GM21367 (cell line): ENCODE data around the gene SSH2.
"Not testable (repeated sequence)": the region's sequence is repeated elsewhere in the genome, so short reads cannot be mapped to it uniquely, and the experiment has no call there.

Experiments used
- ATAC-seq: cut with Tn5 transposase; IDR thresholded peaks from one replicate; pipeline ENCODE4 v1.9.1; 2021; ENCODE audit not compliant: unreplicated experiment

The SSH2 gene

DNA sequence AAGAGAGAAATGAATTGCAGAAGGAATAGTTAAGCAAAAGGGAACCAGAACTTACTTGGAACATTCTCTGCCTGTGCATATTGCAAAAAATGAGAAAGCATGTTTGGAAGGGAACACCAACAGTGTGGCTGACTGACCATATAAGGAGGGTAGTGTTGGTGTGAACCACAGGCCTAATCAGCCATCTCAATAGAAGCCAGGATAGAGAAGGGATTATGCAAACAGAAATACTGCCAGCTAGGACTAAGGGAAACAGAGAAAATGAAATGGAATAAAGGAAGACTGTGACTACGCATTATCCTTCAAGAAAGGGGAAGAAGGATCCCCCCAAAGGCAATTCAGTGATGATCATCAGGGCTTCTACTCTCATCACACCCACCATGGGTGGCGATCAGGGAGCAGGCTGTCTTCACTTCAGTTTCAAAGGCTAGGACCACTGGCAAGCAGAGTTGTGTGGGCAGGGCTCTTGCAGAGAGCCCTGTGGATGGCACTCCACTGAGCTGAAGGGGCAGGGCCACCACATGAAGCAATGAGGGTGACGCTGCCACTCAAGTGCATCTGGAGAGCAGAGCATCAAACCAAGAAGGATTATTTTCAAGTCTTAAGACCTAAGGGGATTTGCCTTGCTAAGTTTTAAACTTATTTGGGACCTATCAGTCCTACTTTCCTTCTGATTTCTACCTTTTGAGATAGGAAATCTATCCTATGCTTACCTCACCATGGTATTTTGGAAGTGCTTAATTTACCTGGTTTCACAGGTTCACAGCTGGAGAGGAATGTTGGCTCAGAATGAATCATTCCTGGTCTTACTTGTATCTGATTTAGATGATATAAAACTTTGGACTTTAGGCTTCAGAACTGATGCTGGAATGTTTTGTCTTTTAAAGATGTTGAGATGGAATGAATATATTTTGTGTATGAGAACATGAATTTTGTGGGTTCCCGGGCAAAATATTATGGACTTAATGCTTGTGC is 140.5 kb downstream of the SSH2 start:
- ATAC-seq = no peak

- ATAC-seq = no peak
Observed at GRCh38 chr17:29787995-29788394, 142.0 kb downstream of the SSH2 start.

DNA sequence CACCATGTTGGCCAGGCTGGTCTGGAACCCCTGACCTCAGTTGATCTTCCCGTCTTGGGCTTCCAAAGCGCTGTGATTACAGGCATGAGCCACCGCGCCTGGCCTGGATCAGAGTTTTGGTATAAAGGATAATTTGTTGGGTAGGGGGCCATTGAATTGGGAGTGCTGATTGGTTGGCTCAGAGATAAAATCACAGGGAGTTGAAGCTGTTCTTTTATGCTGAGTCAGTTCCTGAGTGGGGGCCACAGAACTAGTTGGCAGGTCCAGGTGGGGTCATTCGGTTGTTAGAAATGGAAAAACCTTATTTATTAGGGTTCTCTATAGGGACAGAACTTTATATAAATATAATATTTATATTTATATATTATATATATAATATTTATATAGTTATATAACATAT is 147.1 kb downstream of the SSH2 start:
- ATAC-seq = no peak

GRCh38 chr17:29779812-29780190 is 150.2 kb downstream of the SSH2 start:
- not testable (repeated sequence) for ATAC-seq

GRCh38 chr17:29778956-29779811 is 150.8 kb downstream of the SSH2 start:
- ATAC-seq = no peak

GRCh38 chr17:29777663-29778062 is 152.4 kb downstream of the SSH2 start:
- no peak for ATAC-seq

DNA sequence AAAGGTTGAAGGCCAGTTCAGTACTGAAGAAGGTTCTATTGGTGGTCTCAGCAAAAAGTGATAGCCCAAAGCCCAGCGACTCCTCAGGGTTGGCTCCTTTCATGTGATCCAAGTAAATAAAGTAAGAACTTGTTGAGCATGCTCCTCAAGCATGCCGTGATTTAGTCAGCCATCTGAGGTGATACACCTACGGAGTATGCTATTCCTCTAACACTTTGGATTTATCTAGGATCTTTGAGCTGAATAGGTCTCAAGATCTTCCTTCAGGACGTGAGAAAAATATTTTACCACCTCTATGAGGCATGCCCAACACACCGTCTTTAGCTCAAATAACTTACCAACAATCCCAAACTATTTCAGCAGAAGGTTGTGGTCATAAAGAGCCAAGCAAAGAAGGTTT is 154.0 kb downstream of the SSH2 start:
- ATAC-seq = no peak

DNA sequence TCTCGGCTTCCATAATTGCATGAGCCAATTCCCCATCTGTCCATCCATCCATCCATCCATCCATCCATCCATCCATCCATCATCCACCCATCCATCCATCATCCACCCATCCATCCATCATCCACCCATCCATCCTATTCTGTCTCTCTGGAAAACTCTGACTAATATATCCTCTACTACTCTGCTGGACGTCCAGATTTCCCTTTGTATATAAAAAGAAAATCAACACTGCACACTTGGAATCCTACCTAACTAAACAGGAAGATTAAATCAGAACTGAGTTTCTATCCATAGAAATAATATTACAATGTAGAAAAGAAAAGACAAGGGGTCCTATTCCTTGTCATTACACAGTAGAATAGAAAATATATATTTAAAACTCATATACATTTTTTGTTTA is 157.0 kb downstream of the SSH2 start:
- no peak for ATAC-seq

DNA sequence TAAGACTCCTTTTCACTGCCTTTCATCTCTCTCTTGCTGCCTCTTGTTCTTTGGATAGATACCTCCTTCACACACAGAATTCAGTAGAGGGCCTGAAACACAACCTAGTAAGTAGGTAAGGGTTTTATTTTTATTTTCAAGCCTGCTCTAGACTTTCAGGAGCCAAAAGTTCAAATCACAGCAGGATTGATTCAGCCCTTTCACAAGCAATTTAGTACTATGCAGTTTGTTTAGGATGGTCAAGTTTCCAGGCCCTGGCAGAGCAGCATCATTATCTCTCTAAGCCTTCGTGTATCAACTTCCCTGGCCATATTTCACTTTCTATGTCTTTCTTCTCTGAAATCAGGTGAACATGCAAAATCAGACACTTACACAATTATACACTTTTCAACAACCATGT is 158.5 kb downstream of the SSH2 start:
- no peak for ATAC-seq

GRCh38 chr17:29769225-29769624 is 160.8 kb downstream of the SSH2 start:
- ATAC-seq = no peak

- ATAC-seq = no peak
Observed at GRCh38 chr17:29766796-29767327, 163.2 kb downstream of the SSH2 start.

GRCh38 chr17:29764748-29765147 is 165.3 kb downstream of the SSH2 start:
- ATAC-seq = no peak

DNA sequence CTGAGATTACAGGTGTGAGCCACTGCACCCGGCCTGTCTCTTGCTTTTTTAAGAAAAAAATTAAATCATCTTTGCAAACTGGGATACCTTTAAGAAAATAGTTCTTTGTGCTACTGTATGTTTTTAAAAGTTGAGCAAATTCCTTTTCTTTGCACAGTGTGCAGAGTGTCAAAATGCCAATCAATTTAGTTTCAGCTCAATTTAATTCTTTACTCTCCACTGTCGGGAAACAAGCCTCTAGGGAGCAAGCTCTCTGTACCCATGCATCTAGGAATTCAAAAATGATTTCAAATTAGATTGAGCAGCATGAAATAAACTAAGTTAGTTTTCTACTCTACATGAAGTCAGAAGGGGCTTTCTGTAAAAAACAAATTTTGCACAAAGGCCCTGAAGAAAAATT is 165.8 kb downstream of the SSH2 start:
- no peak for ATAC-seq

GRCh38 chr17:29763273-29763672 is 166.8 kb downstream of the SSH2 start:
- ATAC-seq = no peak

GRCh38 chr17:29761040-29761761 is 168.8 kb downstream of the SSH2 start:
- peak; percentile 60 for ATAC-seq

DNA sequence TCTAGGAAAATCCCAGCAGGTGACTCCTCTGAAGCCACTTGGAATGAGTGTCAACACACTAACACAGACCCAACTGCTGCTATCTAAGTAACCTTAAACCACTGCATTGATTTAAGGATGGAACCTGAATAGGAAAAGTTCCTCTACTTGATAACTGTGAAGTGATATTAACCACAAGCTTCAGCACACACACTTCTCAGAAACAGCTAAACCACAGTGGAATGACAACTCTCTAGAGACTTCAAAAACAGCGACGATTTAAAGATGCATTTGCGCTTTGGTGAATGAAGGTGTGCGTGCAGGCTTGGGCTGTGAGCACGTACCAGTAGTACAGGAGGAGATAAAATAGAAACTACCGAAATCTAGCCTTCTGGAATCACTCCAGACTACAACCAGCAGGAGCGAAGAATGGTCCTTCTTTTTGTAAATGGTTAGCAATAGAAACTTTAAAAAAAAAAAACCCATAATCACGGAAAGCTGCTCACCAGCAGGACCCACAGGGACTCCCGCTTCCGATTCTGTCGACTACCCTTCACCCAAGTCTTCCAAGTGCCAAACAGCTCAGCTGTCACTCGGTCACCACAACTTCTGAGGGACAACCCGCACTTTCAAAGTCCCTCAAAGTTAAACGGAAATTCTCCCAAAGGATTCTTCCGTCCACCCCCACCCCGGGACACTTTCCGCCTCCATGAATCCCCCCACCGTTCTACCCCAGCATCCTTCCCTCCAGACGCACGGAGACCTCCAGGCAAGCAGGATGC is 169.6 kb downstream of the SSH2 start:
- ATAC-seq = peak; percentile 38

DNA sequence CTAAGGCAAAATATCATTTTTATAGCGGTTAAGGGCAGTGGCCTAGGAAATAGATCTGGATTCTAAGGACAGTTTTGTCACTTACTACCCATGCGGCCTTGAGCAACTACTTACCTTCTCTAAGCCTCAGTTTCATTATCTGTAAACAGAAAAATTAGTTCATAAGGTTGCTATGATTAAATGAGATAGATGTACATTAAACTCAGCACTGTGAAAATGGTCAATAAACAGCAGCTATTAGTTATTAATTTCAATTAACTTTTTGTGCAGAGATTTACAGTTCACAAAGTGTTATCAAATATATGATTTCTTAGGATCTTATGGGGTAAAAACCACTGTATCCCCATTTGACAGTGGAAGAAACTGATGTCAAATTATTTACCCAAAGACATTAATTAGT is 171.8 kb downstream of the SSH2 start:
- ATAC-seq = no peak

DNA sequence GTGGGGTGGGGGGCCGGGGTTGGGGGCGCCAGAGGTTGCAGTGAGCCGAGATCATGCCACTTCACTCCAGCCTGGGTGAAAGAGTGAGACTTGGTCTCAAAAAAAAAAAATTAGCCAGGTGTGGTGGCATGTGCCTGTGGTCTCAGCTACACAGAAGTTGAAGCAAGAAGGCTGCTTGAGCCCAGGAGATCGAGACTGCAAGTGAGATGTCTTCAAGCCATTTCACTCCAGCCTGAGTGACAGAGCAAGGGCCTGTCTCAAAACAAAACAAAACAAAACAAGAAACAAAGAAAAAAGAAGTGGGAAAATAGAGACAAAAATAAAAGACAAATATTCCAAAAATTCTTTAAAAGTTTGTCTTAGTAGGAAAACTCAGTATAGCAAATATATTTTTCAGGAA is 172.2 kb downstream of the SSH2 start:
- no peak for ATAC-seq

- peak; percentile 58 for ATAC-seq
Observed at GRCh38 chr17:29753845-29754439, 176.1 kb downstream of the SSH2 start.
